Cardiac muscle cell (in vitro differentiated cells and primary cell): ENCODE measurements around the gene TP53TG5. TPM values are rescaled to one million over a fixed set of nuclear protein-coding genes. Genes with fewer than 3 reads are reported as not detected.
A peak's percentile ranks its signal among the peaks of the same experiment; 100 is the strongest.

Source experiments
- DNase-seq, 2 donors: peaks; one replicate each; pipeline versions ENCODE4 v3.0.0 to v3.0.0-alpha.2; 2010 to 2017; ENCODE audit warnings: low read depth in 1 of 2, low spot score in 1 of 2
- H3K27ac ChIP-seq: fragments of 200-600 bp; sonication (generic); 2 replicates; pipeline ENCODE4 v1.5.1; 2016
- H3K27me3 ChIP-seq: fragments of 200-600 bp; sonication (generic); 2 replicates; pipeline ENCODE4 v1.6.0; 2016; ENCODE audit warnings: control low read depth
- H3K36me3 ChIP-seq: fragments of 200-600 bp; sonication (generic); 2 replicates; pipeline ENCODE4 v1.5.1; 2016; ENCODE audit warnings: control low read depth
- H3K4me1 ChIP-seq: fragments of 200-600 bp; sonication (generic); 2 replicates; pipeline ENCODE4 v1.8.1; 2017; ENCODE audit warnings: low read depth, mild to moderate bottlenecking, mixed run types
- H3K4me3 ChIP-seq: fragments of 200-600 bp; sonication (generic); 2 replicates; pipeline ENCODE4 v1.5.1; 2016; ENCODE audit warnings: mild to moderate bottlenecking
- H3K9me3 ChIP-seq: fragments of 200-600 bp; sonication (generic); 2 replicates; pipeline ENCODE4 v1.5.1; 2017; ENCODE audit warnings: low read depth, mild to moderate bottlenecking, control low read depth
- CTCF ChIP-seq: IDR thresholded peaks from 2 replicates; pipeline ENCODE4 v1.5.1; 2012; ENCODE audit warnings: low read depth, mild to moderate bottlenecking, low read length
- polyA plus RNA-seq: library from polyadenylated mRNA; unstranded; fragments of >200 nt; fragmentation: Nextera tagmentation; extraction: Ambion mirVana; gene quantifications from 2 replicates; pipeline ENCODE4 v1.2.1, GENCODE V29; 2016
- total RNA-seq: library from RNA; depleted of rRNA; stranded (reverse); fragments of >200 nt; gene quantifications from 2 replicates; pipeline ENCODE4 v1.2.3, GENCODE V29; 2016

Gene TP53TG5
- total and polyA plus RNA-seq, 2 experiments from 2014 or later: 0.39 to 3.5 TPM

GRCh38 chr20:45329497-45330319 is 48.4 kb downstream of the TP53TG5 start:
- H3K36me3 ChIP-seq: peaks cover 25% of the 10 kb centered on the region
- H3K4me1 ChIP-seq: peaks cover 4% of the 10 kb centered on the region
- H3K9me3 ChIP-seq: no peaks in the 10 kb centered on the region
- H3K27me3 ChIP-seq: no peaks in the 10 kb centered on the region
- H3K27ac ChIP-seq: no peak overlapping the region
- TF ChIP-seq CTCF: no peak
- no peak for DNase-seq
- no peak overlapping the region for H3K4me3 ChIP-seq

GRCh38 chr20:45328451-45328850 is 49.7 kb downstream of the TP53TG5 start:
- no peak overlapping the region for H3K27ac ChIP-seq
- no peaks in the 10 kb centered on the region for H3K9me3 ChIP-seq
- no peaks in the 10 kb centered on the region for H3K27me3 ChIP-seq
- TF ChIP-seq CTCF: no peak
- H3K4me1 ChIP-seq: peaks cover 4% of the 10 kb centered on the region
- no peak for DNase-seq
- H3K4me3 ChIP-seq: no peak overlapping the region
- peaks cover 21% of the 10 kb centered on the region for H3K36me3 ChIP-seq

GRCh38 chr20:45325371-45325770 is 52.8 kb downstream of the TP53TG5 start:
- H3K27ac ChIP-seq: peak overlapping the region; percentile 76
- peaks cover 10% of the 10 kb centered on the region for H3K36me3 ChIP-seq
- H3K4me1 ChIP-seq: peaks cover 4% of the 10 kb centered on the region
- TF ChIP-seq CTCF: no peak
- DNase-seq: no peak
- H3K9me3 ChIP-seq: no peaks in the 10 kb centered on the region
- no peaks in the 10 kb centered on the region for H3K27me3 ChIP-seq
- H3K4me3 ChIP-seq: no peak overlapping the region

GRCh38 chr20:45323731-45324130 is 54.4 kb downstream of the TP53TG5 start:
- no peak for TF ChIP-seq CTCF
- Histone ChIP-seq H3K9me3 (no peaks in the 10 kb centered on the region), H3K27me3 (no peaks in the 10 kb centered on the region), H3K4me3 (no peak overlapping the region), H3K27ac (no peak overlapping the region), H3K36me3 (no peaks in the 10 kb centered on the region), H3K4me1 (peaks cover 4% of the 10 kb centered on the region)
- no peak for DNase-seq

- H3K4me3 ChIP-seq: no peak overlapping the region
- peak; percentile 15 for TF ChIP-seq CTCF
- H3K4me1 ChIP-seq: peaks cover 4% of the 10 kb centered on the region
- no peak overlapping the region for H3K27ac ChIP-seq
- no peaks in the 10 kb centered on the region for H3K9me3 ChIP-seq
- H3K36me3 ChIP-seq: no peaks in the 10 kb centered on the region
- peak; percentile 58 to 73 for DNase-seq
- no peaks in the 10 kb centered on the region for H3K27me3 ChIP-seq
These were observed 55.2 kb downstream of the TP53TG5 start for GRCh38 chr20:45322952-45323383.

Other genes starting within 250 kb of the TP53TG5 start
- gene PI3, start 203.4 kb downstream of the TP53TG5 start, total RNA-seq: not detected in 2 replicates
- not detected in 2 replicates for gene PI3, start 203.4 kb downstream of the TP53TG5 start, polyA plus RNA-seq
- gene SEMG1, start 171.3 kb downstream of the TP53TG5 start, total RNA-seq: not detected in 2 replicates
- gene SEMG1, start 171.3 kb downstream of the TP53TG5 start, polyA plus RNA-seq: not detected in 2 replicates
- gene SEMG2, start 157.0 kb downstream of the TP53TG5 start, total RNA-seq: not detected in 2 replicates
- not detected in 2 replicates for gene SEMG2, start 157.0 kb downstream of the TP53TG5 start, polyA plus RNA-seq
- gene SLPI, start 123.8 kb downstream of the TP53TG5 start, total RNA-seq: not detected in 2 replicates
- 6.0 TPM in 1 of 2 replicates, not detected in the other for gene SLPI, start 123.8 kb downstream of the TP53TG5 start, polyA plus RNA-seq
- not detected in 2 replicates for gene RBPJL, start 71.5 kb downstream of the TP53TG5 start, total RNA-seq
- not detected in 2 replicates for gene RBPJL, start 71.5 kb downstream of the TP53TG5 start, polyA plus RNA-seq
- not detected in 2 replicates for gene MATN4, start 70.0 kb downstream of the TP53TG5 start, total RNA-seq
- gene MATN4, start 70.0 kb downstream of the TP53TG5 start, polyA plus RNA-seq: not detected in 2 replicates
- gene SDC4, start 29.9 kb downstream of the TP53TG5 start, total RNA-seq: 36.0 and 55.7 TPM in 2 replicates
- gene SDC4, start 29.9 kb downstream of the TP53TG5 start, polyA plus RNA-seq: 35.4 and 74.4 TPM in 2 replicates
- 24.5 and 28.0 TPM in 2 replicates for gene SYS1, start 15.2 kb downstream of the TP53TG5 start, total RNA-seq
- gene SYS1, start 15.2 kb downstream of the TP53TG5 start, polyA plus RNA-seq: 16.9 and 20.0 TPM in 2 replicates
- gene DBNDD2, start 30.0 kb upstream of the TP53TG5 start, total RNA-seq: 51.2 and 62.9 TPM in 2 replicates
- gene DBNDD2, start 30.0 kb upstream of the TP53TG5 start, polyA plus RNA-seq: 85.4 and 89.3 TPM in 2 replicates
- gene PIGT, start 37.8 kb upstream of the TP53TG5 start, total RNA-seq: 84.6 and 87.4 TPM in 2 replicates
- gene PIGT, start 37.8 kb upstream of the TP53TG5 start, polyA plus RNA-seq: 150 and 156 TPM in 2 replicates
- 0.95 and 3.0 TPM in 2 replicates for gene WFDC2, start 91.4 kb upstream of the TP53TG5 start, total RNA-seq
- gene WFDC2, start 91.4 kb upstream of the TP53TG5 start, polyA plus RNA-seq: 7.5 and 8.5 TPM in 2 replicates
- gene SPINT3, start 137.3 kb upstream of the TP53TG5 start, total RNA-seq: not detected in 2 replicates
- not detected in 2 replicates for gene SPINT3, start 137.3 kb upstream of the TP53TG5 start, polyA plus RNA-seq
- gene WFDC6, start 161.2 kb upstream of the TP53TG5 start, total RNA-seq: not detected in 2 replicates
- gene WFDC6, start 161.2 kb upstream of the TP53TG5 start, polyA plus RNA-seq: not detected in 2 replicates
- gene EPPIN, start 169.1 kb upstream of the TP53TG5 start, total RNA-seq: not detected in 2 replicates
- gene EPPIN, start 169.1 kb upstream of the TP53TG5 start, polyA plus RNA-seq: not detected in 2 replicates
- gene WFDC8, start 201.0 kb upstream of the TP53TG5 start, total RNA-seq: not detected in 2 replicates
- gene WFDC8, start 201.0 kb upstream of the TP53TG5 start, polyA plus RNA-seq: not detected in 2 replicates